Measurements from ENCODE around the gene PSMD10. TPM values are rescaled to one million over a fixed set of nuclear protein-coding genes. Genes with fewer than 3 reads are reported as not detected.

PSMD10 gene
- total RNA-seq, 1 donor from 2014 or later, result 34.7 TPM

- Histone ChIP-seq H3K36me3 (no peaks in the 10 kb centered on the region), H3K9me3 (no peaks in the 10 kb centered on the region), H3K27ac (no peak overlapping the region), H3K27me3 (no peaks in the 10 kb centered on the region), H3K4me3 (no peak overlapping the region), H3K4me1 (no peaks in the 10 kb centered on the region)
- no peak for TF ChIP-seq CTCF (IDR thresholded peaks at IDR 0.05)
- no peak for DNase-seq
- intact Hi-C loops (cut with DNase I), result no loop called here
- ATAC-seq, result peak; percentile 93
These were observed 54.9 kb downstream of the PSMD10 start for GRCh38 chrX:108036298-108036973.

- no peaks in the 10 kb centered on the region for H3K27me3 ChIP-seq
- intact Hi-C loops (cut with DNase I), result no loop called here
- no peak for ATAC-seq
These were observed 56.6 kb downstream of the PSMD10 start for GRCh38 chrX:108034725-108035124.

More at GRCh38 chrX:108034725-108035124, 56.6 kb downstream of the PSMD10 start:
- Histone ChIP-seq H3K36me3 (no peaks in the 10 kb centered on the region), H3K4me3 (no peak overlapping the region), H3K27ac (no peak overlapping the region), H3K9me3 (no peaks in the 10 kb centered on the region), H3K4me1 (no peaks in the 10 kb centered on the region)
- no peak for DNase-seq
- TF ChIP-seq CTCF (IDR thresholded peaks at IDR 0.05), result no peak

Other genes with a start within 250 kb of the PSMD10 start
- gene TEX13B, start 109.2 kb downstream of the PSMD10 start, total RNA-seq, result not detected
- gene VSIG1, start 46.5 kb downstream of the PSMD10 start, total RNA-seq, result 1.1 TPM
- gene ATG4A, start 236 bp upstream of the PSMD10 start, total RNA-seq, result 16.9 TPM